HUES6 (cell line): ENCODE results near the gene USP54.
"Not testable (repeated sequence)": the region's sequence is repeated elsewhere in the genome, so short reads cannot be mapped to it uniquely, and the experiment has no call there.

Source experiments
- H3K27ac ChIP-seq: 2 replicates; pipeline ENCODE4 v1.7.0; 2013; ENCODE audit warnings: low read depth, mild to moderate bottlenecking, low read length, inconsistent platforms
- H3K27me3 ChIP-seq: 2 replicates; pipeline ENCODE4 v1.6.1; 2013; ENCODE audit warnings: low read length; ENCODE audit not compliant: control insufficient read depth, insufficient read depth
- H3K36me3 ChIP-seq: 2 replicates; pipeline ENCODE4 v1.6.1; 2013; ENCODE audit warnings: low read length; ENCODE audit not compliant: control insufficient read depth, insufficient read depth
- H3K4me1 ChIP-seq: 2 replicates; pipeline ENCODE4 v1.6.1; 2013; ENCODE audit warnings: low read length; ENCODE audit not compliant: control insufficient read depth, insufficient read depth
- H3K4me3 ChIP-seq: 2 replicates; pipeline ENCODE4 v1.5.1; 2013; ENCODE audit warnings: low read depth, low read length
- H3K9ac ChIP-seq: one replicate; pipeline ENCODE4 v1.6.1; 2013; ENCODE audit warnings: mild to moderate bottlenecking, low read length
- H3K9me3 ChIP-seq: 2 replicates; pipeline ENCODE4 v1.6.1; 2013; ENCODE audit warnings: low read depth, low read length; ENCODE audit not compliant: control insufficient read depth, insufficient read depth

Gene USP54

DNA sequence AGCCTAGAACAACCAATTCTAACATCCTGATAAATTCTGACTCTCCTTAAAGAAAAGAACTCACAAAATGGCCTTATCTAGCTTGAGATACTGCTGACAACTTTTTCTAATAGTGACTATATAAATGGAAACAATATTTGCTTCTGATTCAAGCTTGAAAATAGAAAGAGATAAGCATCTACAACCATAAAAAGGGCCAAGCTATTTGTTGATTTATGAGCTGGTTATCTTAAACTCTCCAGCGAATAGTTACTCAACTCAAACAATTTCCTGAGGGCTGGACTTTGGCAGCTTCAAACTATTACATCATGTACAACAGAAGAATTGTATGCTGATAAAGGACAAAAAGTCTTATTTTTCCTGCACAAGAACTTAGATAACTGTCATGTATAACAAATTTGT lies 4.6 kb downstream of the USP54 start:
- peaks cover 19% of the 10 kb centered on the region for H3K4me1 ChIP-seq
- no peaks in the 10 kb centered on the region for H3K27me3 ChIP-seq
- peaks cover 5% of the 10 kb centered on the region for H3K9me3 ChIP-seq
- H3K27ac ChIP-seq: no peak overlapping the region
- H3K9ac ChIP-seq: no peak overlapping the region
- no peak overlapping the region for H3K4me3 ChIP-seq
- no peaks in the 10 kb centered on the region for H3K36me3 ChIP-seq

DNA sequence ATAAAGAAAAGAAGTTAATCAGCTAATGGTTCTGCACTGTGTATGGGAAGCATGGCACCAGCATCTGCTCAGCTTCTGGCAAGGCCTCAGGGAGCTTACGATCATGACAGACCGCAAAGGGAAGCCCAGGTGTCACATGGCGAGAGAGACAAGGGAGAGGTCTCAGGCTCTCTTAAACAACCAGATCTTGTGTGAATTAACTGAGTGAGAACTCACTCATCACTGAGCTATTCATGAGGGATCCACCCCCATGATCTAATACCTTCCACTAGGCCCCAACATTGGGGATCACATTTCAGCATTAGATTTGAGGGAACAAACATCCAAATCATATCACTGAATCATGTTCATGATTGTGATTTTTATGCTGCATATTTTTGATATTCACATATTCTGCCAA lies 5.8 kb downstream of the USP54 start:
- H3K27me3 ChIP-seq: no peaks in the 10 kb centered on the region
- H3K9me3 ChIP-seq: peaks cover 5% of the 10 kb centered on the region
- H3K27ac ChIP-seq: no peak overlapping the region
- peaks cover 15% of the 10 kb centered on the region for H3K4me1 ChIP-seq
- H3K9ac ChIP-seq: no peak overlapping the region
- H3K4me3 ChIP-seq: no peak overlapping the region
- no peaks in the 10 kb centered on the region for H3K36me3 ChIP-seq

DNA sequence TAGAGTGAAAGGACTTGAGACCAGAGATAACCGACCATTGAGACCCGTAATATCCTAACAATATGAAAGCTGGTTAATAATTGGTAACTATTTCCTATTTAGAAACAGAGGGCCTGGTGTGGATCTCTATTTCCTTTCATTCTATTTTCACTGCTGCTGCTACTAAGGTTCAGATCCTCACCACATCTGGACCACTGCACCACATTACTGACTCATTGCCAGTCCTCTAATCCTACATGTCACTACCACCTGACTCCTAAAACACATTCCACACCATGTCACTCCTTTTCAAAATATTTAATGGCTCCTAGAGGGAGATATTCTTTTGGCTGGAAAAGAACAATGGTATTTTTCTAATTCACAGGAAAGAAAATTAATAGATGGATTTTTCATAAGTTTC lies 6.4 kb downstream of the USP54 start:
- no peak overlapping the region for H3K9ac ChIP-seq
- H3K9me3 ChIP-seq: peaks cover 5% of the 10 kb centered on the region
- no peaks in the 10 kb centered on the region for H3K36me3 ChIP-seq
- H3K4me3 ChIP-seq: no peak overlapping the region
- H3K27ac ChIP-seq: no peak overlapping the region
- no peaks in the 10 kb centered on the region for H3K27me3 ChIP-seq
- peaks cover 9% of the 10 kb centered on the region for H3K4me1 ChIP-seq

DNA sequence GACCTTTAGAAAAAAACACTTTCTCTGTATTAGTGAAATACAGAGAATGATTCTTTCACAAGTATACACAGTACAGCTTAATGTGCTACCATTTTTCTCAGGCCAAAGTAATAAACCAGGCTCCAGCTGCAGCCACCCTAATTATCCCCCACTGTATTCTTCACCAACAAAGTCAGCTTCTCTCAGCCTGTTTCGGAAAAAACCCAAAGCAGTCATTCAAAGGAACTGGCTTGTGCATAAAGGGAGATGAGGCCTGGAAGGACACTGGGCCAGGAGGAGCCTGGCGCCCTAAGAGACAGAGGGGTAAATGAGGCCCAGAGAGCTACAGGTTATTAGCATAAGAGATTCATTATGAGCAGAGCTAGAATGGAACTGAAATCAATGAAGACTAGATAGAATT lies 9.2 kb downstream of the USP54 start:
- H3K36me3 ChIP-seq: no peaks in the 10 kb centered on the region
- no peak overlapping the region for H3K9ac ChIP-seq
- H3K9me3 ChIP-seq: peaks cover 5% of the 10 kb centered on the region
- 0 out of 2 replicates have a peak, but pooled peaks cover 2% of the 10 kb centered on the region for H3K4me1 ChIP-seq
- no peaks in the 10 kb centered on the region for H3K27me3 ChIP-seq
- H3K4me3 ChIP-seq: no peak overlapping the region
- no peak overlapping the region for H3K27ac ChIP-seq

DNA sequence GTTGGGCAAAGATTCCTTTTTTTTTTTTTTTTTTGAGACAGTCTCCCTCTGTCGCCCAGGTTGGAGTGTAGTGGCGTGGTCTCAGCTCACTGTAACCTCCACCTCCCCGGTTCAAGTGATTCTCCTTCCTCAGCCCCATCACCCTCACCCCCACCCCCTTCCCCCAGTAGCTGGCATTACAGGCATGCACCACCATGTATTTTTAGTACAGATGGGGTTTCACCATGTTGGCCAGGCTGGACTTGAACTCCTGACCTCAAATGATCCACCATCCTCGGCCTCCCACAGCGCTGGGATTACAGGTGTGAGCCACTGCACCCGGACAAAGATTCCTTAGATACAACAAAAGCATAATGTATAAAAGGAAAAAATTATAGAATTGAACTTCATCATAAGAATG lies 12.2 kb downstream of the USP54 start:
- H3K9ac ChIP-seq, H3K27me3 ChIP-seq, H3K9me3 ChIP-seq, H3K27ac ChIP-seq, H3K4me1 ChIP-seq, H3K4me3 ChIP-seq, H3K36me3 ChIP-seq: not testable (repeated sequence)

DNA sequence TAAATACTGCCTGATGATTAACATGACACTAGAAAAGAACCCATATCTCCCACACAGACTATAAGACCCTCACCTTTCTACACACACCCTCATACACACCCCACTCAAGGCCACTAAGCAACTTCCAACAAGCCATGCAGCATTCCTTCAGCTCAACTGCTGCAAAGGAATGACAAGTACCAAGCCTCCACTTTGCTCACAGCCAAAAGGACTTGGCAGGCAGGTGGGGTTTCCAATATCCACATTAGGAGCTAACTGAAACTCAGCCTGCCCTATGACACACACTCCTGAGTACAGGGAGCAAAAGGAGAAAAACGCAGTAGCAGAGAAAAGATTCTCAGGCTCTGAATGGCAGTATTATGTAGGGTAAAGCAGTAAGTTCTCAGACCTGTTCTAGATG lies 13.4 kb downstream of the USP54 start:
- H3K27me3 ChIP-seq: no peaks in the 10 kb centered on the region
- peaks cover 11% of the 10 kb centered on the region for H3K36me3 ChIP-seq
- no peak overlapping the region for H3K27ac ChIP-seq
- 0 out of 2 replicates have a peak, but pooled peaks cover 2% of the 10 kb centered on the region for H3K4me1 ChIP-seq
- H3K9me3 ChIP-seq: no peaks in the 10 kb centered on the region
- H3K9ac ChIP-seq: no peak overlapping the region
- H3K4me3 ChIP-seq: no peak overlapping the region

DNA sequence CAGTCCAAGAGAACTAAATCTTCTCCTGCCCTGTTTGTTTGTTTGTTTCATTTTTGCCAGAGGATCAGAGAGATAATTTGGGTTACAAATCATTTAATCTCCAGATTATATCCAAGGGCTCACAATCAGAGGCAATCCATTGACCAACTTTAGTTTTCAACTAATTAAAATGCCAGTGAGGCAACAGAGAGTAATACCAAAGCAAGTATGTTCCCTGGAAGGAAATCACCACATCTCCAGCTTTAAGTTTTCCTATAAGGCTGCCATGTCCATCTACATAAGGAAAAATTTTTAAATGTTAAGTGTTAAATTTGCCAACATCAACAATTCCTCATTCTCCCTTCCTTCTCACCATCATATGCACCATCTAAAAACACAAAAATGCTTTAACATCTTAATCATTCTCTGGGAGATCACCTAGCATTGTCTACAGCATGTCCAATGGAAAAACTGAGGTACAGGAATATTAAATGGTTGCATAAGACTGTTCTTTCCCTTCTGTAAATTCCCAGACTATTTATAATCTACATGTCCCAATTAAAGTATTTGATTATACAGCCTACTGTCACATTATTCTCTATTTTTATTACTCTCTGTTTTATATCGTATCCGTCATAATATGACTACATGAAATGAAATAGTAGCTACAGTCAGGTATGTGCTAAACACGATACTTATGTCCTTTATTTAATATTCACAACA lies 14.1 kb downstream of the USP54 start:
- Histone ChIP-seq H3K27me3 (no peaks in the 10 kb centered on the region), H3K9me3 (no peaks in the 10 kb centered on the region), H3K36me3 (peaks cover 17% of the 10 kb centered on the region), H3K9ac (no peak overlapping the region), H3K4me1 (0 out of 2 replicates have a peak, but pooled peaks cover 1% of the 10 kb centered on the region), H3K27ac (peak overlapping the region; percentile 19; the same call in 1 of the 2 replicates), H3K4me3 (no peak overlapping the region)

DNA sequence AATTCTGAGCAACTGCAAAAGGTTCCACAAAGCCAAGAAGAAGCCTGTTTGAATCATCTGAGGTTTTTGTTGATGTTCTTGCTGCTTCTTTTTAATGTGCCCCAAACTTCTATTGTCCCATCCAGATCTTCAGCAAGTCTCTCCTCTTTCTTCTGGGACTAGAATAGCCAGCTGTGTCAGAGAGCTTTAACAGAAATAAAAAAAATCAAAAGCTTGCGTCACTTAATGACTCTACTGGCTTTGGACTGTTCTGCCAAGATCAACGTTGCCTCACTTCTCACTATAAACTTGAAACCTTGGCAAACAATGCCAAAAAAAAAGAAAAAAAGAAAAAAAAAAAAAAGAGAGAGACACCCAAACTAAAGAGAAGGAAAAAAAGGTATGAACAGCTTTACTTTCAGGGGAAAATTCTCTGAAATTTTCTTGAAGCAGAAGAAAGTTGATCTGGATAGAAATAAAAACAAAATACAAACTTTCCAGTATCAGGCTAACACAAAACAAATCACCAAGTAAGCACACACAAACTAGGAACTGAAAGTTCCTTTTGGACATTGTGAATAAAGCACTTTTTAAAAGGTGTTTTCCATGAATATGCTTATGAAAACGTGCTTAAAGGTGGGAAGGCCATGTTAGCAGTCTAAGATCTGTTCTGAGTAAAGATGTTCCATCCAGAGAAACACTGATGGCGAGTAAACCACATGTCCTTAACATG lies 14.8 kb downstream of the USP54 start:
- Histone ChIP-seq H3K36me3 (peaks cover 17% of the 10 kb centered on the region), H3K9ac (no peak overlapping the region), H3K27me3 (no peaks in the 10 kb centered on the region), H3K9me3 (no peaks in the 10 kb centered on the region), H3K4me1 (no peaks in the 10 kb centered on the region), H3K4me3 (no peak overlapping the region), H3K27ac (peak overlapping the region; percentile 19; the same call in 1 of the 2 replicates)

DNA sequence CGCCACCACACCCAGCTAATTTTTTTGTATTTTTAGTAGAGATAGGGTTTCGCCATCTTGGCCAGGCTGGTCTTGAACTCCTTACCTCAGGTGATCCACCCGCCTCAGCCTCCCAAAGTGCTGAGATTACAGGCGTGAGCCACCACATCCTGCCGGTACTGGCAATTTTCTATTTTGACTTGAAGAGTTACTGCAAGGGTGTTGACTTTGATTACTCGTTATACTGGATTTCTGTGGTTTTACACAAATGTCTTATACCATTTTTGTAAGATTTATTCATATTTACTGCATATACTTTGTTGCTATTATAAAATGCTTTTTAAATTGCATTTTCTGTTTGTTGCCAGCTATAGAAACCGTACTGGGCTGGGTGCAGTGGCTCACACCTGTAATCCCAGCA lies 24.1 kb downstream of the USP54 start:
- not testable (repeated sequence) for H3K27me3 ChIP-seq, H3K4me3 ChIP-seq, H3K27ac ChIP-seq, H3K4me1 ChIP-seq, H3K9ac ChIP-seq, H3K9me3 ChIP-seq
- peaks cover 15% of the 10 kb centered on the region for H3K36me3 ChIP-seq

DNA sequence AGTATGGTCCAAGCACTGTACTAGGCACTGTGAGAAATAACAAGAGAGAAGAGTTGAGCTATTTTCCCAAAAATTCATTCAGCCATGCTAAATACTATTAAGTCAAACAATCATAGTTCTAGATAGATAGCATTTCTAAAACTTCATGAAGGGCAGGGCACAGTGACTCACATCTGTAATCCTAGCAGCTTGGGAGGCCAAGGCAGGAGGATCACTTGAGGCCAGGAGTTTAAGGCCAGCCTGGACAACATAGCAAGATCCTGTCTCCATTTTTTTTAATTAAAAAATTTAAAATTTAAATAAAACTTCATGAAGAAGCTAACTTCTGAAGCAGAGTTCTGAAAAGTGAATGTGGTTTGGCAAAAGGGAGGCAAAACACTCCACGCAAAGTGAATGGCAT lies 29.9 kb downstream of the USP54 start:
- Histone ChIP-seq H3K27ac (no peak overlapping the region), H3K4me1 (no peaks in the 10 kb centered on the region), H3K4me3 (no peak overlapping the region), H3K9ac (no peak overlapping the region), H3K27me3 (no peaks in the 10 kb centered on the region), H3K9me3 (no peaks in the 10 kb centered on the region), H3K36me3 (peaks cover 3% of the 10 kb centered on the region; the same call in 1 of the 2 replicates)

DNA sequence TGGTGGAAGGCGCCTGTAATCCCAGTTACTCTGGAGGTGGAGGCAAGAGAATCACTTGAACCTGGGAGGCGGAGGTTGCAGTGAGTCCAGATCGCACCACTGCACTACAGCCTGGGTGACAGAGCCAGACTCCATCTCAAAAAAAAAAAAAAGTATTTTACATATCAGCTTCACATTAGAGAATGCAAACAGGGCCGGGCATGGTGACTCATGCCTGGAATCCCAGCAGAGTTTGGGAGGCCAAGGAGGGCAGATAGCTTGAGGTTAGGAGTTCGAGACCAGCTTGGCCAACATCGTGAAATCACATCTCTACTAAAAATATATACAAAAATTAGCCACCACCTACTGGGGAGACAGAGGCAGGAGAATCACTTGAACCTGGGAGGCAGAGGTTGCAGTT lies 31.6 kb downstream of the USP54 start:
- Histone ChIP-seq H3K9me3 (no peaks in the 10 kb centered on the region), H3K4me3 (no peak overlapping the region), H3K9ac (no peak overlapping the region), H3K27me3 (no peaks in the 10 kb centered on the region), H3K4me1 (no peaks in the 10 kb centered on the region), H3K36me3 (peaks cover 3% of the 10 kb centered on the region; the same call in 1 of the 2 replicates), H3K27ac (no peak overlapping the region)
